HEK293 (cell line): ENCODE measurements around the gene TUBGCP3.

ENCODE experiments used
- GFI1B ChIP-seq: fragments of 450-650 bp; formaldehyde crosslinking; IDR thresholded peaks from 2 replicates; pipeline ENCODE4 v1.5.1; 2016; ENCODE audit warnings: missing biosample characterization, missing genetic modification characterization
- KLF7 ChIP-seq: fragments of 450-650 bp; formaldehyde crosslinking; IDR thresholded peaks from 2 replicates; pipeline ENCODE4 v1.5.1; 2016; ENCODE audit warnings: missing biosample characterization, missing genetic modification characterization, borderline replicate concordance
- PRDM1 ChIP-seq: fragments of 450-650 bp; formaldehyde crosslinking; IDR thresholded peaks from 2 replicates; pipeline ENCODE4; 2016; ENCODE audit warnings: missing biosample characterization, missing genetic modification characterization
- ZEB2 ChIP-seq: fragments of 450-650 bp; formaldehyde crosslinking; IDR thresholded peaks from 2 replicates; pipeline ENCODE4 v1.5.1; 2016; ENCODE audit warnings: missing biosample characterization, missing genetic modification characterization
- ZNF23 ChIP-seq: fragments of 450-650 bp; formaldehyde crosslinking; IDR thresholded peaks from 2 replicates; pipeline ENCODE4 v1.5.1; 2016; ENCODE audit warnings: missing biosample characterization, missing genetic modification characterization, borderline replicate concordance
- ZSCAN30 ChIP-seq: fragments of 450-650 bp; IDR thresholded peaks from 2 replicates; pipeline ENCODE4 v1.5.1; 2018; ENCODE audit warnings: missing biosample characterization, mild to moderate bottlenecking, missing genetic modification characterization, moderate library complexity
- TF ChIP-seq, protein P1 (sequence below): fragments of 450-650 bp; formaldehyde crosslinking; IDR thresholded peaks from 2 replicates; pipeline ENCODE4 v1.5.1; 2016; ENCODE audit warnings: missing biosample characterization, missing genetic modification characterization
- TF ChIP-seq, protein P2 (sequence below): fragments of 450-650 bp; formaldehyde crosslinking; IDR thresholded peaks from 2 replicates; pipeline ENCODE4 v1.5.1; 2016; ENCODE audit warnings: missing biosample characterization, missing genetic modification characterization

DNA sequence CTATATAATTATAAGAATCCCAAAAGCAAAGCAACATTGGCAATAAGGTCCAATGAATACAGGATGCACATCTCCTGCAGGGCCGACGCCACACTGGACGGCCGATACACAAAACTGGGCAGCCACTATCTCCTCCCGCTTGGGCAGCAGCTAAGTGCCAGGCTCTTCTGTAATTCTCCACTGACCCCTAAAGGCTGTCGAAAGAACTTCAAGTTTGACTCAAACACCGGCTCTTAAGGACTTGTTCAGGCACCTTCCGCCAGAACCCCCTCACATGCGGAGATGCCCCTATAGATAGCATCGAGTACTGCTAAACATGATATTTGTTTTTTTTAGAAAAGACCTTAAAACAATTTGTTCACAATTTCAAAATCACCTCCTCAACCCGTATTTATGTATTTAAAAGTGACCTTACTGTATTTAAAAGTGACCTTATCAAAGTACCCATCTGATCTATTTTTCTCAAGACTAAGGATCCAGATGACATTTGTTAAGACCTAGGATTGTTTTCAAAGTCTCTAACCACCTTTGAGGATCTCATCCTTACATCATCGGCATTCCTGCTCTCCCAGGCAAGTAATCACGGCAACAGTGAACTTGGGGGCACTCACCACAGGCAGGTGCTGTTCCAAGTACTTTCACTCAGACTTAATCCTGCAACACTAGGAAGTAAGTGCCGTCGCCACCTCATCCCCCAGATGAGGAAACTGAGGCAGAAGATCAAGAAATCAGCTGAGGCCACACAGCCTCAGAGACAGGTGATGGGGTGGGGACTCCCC, 77.8 kb downstream of the TUBGCP3 start:
- TF ChIP-seq GFI1B (tag by site-specific recombination) (no peak), ZEB2 (tag by site-specific recombination) (no peak), KLF7 (tag by site-specific recombination) (no peak), PRDM1 (tag by site-specific recombination) (no peak), ZNF23 (tag by site-specific recombination) (no peak), ZSCAN30 (no peak)
- TF ChIP-seq, protein P1, sequence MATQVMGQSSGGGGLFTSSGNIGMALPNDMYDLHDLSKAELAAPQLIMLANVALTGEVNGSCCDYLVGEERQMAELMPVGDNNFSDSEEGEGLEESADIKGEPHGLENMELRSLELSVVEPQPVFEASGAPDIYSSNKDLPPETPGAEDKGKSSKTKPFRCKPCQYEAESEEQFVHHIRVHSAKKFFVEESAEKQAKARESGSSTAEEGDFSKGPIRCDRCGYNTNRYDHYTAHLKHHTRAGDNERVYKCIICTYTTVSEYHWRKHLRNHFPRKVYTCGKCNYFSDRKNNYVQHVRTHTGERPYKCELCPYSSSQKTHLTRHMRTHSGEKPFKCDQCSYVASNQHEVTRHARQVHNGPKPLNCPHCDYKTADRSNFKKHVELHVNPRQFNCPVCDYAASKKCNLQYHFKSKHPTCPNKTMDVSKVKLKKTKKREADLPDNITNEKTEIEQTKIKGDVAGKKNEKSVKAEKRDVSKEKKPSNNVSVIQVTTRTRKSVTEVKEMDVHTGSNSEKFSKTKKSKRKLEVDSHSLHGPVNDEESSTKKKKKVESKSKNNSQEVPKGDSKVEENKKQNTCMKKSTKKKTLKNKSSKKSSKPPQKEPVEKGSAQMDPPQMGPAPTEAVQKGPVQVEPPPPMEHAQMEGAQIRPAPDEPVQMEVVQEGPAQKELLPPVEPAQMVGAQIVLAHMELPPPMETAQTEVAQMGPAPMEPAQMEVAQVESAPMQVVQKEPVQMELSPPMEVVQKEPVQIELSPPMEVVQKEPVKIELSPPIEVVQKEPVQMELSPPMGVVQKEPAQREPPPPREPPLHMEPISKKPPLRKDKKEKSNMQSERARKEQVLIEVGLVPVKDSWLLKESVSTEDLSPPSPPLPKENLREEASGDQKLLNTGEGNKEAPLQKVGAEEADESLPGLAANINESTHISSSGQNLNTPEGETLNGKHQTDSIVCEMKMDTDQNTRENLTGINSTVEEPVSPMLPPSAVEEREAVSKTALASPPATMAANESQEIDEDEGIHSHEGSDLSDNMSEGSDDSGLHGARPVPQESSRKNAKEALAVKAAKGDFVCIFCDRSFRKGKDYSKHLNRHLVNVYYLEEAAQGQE (tag by site-specific recombination): no peak
- TF ChIP-seq, protein P2, sequence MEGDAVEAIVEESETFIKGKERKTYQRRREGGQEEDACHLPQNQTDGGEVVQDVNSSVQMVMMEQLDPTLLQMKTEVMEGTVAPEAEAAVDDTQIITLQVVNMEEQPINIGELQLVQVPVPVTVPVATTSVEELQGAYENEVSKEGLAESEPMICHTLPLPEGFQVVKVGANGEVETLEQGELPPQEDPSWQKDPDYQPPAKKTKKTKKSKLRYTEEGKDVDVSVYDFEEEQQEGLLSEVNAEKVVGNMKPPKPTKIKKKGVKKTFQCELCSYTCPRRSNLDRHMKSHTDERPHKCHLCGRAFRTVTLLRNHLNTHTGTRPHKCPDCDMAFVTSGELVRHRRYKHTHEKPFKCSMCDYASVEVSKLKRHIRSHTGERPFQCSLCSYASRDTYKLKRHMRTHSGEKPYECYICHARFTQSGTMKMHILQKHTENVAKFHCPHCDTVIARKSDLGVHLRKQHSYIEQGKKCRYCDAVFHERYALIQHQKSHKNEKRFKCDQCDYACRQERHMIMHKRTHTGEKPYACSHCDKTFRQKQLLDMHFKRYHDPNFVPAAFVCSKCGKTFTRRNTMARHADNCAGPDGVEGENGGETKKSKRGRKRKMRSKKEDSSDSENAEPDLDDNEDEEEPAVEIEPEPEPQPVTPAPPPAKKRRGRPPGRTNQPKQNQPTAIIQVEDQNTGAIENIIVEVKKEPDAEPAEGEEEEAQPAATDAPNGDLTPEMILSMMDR (tag by site-specific recombination): no peak
